Smooth muscle cell of the coronary artery (primary cell): ENCODE data around the gene A4GNT. TPM values are rescaled to one million over a fixed set of nuclear protein-coding genes. Genes with fewer than 3 reads are reported as not detected.

ENCODE experiments used
- total RNA-seq: library from RNA; depleted of rRNA; stranded (reverse); fragments of >200 nt; gene quantifications from 2 replicates; pipeline ENCODE4 v1.2.3, GENCODE V29; 2014; ENCODE audit warnings: low replicate concordance

Gene A4GNT
- not detected in 2 replicates for total RNA-seq

DNA sequence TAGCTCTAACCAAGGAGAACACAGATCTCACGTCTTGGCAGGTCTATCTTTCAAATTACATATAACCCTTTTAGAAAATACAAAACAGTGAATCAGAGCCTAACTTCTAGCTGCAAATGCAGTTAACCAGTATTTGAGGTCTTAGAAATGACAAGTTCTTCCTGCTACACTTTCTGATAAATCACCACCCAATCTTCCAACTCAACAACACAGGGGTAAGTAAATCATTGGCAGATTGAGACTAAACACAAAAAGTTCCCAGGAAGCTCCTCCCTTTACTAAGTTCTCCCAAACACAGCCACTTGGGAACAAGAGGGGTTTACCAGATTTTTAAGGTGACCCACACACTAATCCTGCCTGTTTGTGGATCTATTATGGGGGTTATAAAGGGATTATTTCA is at the start of gene A4GNT:
TSS of gene A4GNT (minus strand) at position 152 of the 400 bp plus-strand sequence. CDS start 1,134 bp downstream, outside the sequence.

DNA sequence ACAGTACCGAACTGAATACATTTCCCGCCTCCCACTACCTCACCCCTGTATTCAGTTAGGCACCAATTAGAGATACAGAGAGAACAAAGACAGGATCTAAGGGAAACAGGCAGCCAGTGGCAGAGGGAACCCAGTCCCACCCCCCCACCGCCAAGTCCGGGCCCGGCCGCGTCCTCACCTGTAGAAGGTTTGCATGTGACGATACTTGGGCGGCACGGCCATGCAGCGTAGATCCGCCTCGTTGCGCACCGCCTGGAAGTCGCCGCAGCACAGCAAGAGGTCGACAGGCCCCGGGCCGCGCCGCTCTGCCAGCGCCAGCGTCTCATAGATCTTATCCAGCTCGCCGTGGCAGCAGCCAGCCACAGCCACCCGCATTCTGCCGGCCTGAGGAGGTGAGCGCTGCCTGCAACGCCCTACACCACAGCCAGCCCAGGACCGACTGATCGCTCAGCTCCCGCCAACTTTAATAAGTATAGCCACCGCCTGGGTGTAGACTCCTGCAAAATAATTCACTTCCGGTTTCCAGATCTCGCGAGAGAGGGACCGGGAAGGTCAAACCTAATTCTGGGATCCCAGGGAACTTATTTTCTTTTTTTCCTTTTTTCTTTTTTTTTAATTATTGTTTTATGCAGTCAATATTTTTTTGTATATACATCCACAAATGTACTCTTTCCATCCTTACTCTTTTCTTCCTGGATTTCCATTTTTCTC is 42.4 kb upstream of the A4GNT start, which contains the start of gene DBR1:
TSS of gene DBR1 (minus strand) at position 501 of the 711 bp plus-strand sequence. CDS start at position 375, 126 bp downstream.

DNA sequence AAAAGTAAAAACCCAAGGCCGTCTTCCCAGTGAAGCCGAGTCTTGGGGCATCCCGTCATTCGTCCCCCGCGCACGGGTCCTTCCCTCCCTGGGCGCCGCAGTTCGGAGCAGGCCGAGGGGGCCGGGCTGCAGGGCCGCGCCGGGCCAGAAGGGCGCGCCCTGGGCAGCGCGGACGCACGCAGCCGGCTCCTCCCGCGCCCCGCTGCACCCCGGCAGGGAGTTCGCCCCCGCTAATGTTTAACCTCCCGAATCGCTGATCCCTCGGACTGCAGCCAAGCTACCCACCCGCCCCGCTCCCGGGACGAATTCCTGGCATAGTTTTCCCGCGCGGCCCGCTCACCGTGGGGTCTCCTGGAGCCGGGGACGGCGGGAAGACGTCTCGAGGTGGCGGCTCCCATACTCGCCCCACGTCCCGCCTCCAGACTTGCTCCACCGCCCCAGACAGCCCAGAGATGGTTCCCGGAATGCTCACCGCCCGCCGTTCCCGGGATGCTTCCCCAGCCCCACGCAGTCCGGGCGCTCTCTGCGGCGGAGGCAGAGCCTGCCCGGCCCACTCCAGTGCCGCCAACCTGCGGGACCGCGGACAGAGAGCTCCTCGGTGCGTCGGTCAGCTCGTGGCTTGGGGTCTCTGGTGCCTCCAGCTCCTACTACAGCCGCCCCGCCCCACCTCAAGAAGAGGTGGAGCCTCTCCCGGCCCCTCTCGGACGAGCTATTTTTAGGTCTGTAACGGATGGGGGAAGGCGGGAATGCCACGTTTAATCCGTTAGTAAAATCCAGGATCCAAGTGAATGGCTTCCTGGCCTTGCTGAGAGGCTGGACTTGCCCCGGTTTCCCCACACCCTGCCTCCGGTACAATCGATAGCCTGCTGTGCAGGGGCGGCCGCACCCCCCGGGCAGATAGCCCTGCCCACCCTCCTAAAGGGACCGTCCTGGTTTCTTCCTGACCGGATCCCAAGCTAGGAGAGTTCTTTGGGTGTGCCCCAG is 16.9 kb downstream of the A4GNT start, which contains the start of gene DZIP1L:
TSS of gene DZIP1L (minus strand) at position 621 of the 984 bp plus-strand sequence. CDS start 11,637 bp downstream, outside the sequence.

Other genes with a start within 250 kb of the A4GNT start
- gene CLDN18, start 122.2 kb downstream of the A4GNT start, total RNA-seq: not detected in 2 replicates
- 20.0 and 22.0 TPM in 2 replicates for gene DZIP1L, start 16.8 kb downstream of the A4GNT start, total RNA-seq
- 12.6 and 12.9 TPM in 2 replicates for gene DBR1, start 42.5 kb upstream of the A4GNT start, total RNA-seq
- 34.0 and 45.3 TPM in 2 replicates for gene ARMC8, start 54.9 kb upstream of the A4GNT start, total RNA-seq
- gene NME9, start 197.5 kb upstream of the A4GNT start, total RNA-seq: 0.23 TPM in 2 replicates
- gene MRAS, start 216.2 kb upstream of the A4GNT start, total RNA-seq: 56.3 and 69.1 TPM in 2 replicates